PC-9 (cell line): ENCODE data around the gene MYH11.

Experiments
- EZH2 ChIP-seq: fragments of 200-600 bp; sonication (generic); IDR thresholded peaks from 2 replicates; pipeline ENCODE4 v1.8.0; 2017; ENCODE audit warnings: antibody characterized with exemption, low read depth
- TF ChIP-seq, protein P1 (sequence below): fragments of 200-600 bp; sonication (generic); conservative IDR thresholded peaks from 2 replicates; pipeline ENCODE4 v1.6.1; 2017; ENCODE audit warnings: mixed run types, antibody characterized with exemption, mild to moderate bottlenecking, moderate library complexity

DNA sequence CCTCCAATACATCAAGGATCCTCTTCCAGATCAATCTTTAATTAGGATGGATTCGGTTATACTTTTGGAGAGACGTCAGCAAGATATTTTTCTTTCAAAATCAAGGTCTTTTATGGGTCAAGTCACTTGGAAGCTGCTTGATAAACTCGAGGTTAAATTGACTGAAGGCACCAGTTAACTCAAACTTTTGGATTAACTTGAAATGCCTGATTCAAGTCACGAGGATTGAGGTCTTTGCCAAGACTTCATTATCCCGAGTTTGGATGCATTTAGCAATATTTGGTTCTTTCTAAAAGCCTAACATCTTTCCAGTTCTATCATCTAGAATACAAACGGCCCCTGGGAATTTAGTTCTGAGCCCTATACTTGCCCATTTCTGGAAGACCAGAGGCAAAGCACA is 82.9 kb downstream of the MYH11 start:
- TF ChIP-seq EZH2: no peak
- TF ChIP-seq, protein P1, sequence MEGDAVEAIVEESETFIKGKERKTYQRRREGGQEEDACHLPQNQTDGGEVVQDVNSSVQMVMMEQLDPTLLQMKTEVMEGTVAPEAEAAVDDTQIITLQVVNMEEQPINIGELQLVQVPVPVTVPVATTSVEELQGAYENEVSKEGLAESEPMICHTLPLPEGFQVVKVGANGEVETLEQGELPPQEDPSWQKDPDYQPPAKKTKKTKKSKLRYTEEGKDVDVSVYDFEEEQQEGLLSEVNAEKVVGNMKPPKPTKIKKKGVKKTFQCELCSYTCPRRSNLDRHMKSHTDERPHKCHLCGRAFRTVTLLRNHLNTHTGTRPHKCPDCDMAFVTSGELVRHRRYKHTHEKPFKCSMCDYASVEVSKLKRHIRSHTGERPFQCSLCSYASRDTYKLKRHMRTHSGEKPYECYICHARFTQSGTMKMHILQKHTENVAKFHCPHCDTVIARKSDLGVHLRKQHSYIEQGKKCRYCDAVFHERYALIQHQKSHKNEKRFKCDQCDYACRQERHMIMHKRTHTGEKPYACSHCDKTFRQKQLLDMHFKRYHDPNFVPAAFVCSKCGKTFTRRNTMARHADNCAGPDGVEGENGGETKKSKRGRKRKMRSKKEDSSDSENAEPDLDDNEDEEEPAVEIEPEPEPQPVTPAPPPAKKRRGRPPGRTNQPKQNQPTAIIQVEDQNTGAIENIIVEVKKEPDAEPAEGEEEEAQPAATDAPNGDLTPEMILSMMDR: no peak
